CD4-positive, alpha-beta T cell (primary cell): Measurements from ENCODE around the gene STXBP3. TPM values are rescaled to one million over a fixed set of nuclear protein-coding genes. Genes with fewer than 3 reads are reported as not detected.

Experiments used
- ATAC-seq: fragments of 200-7000 bp; cut with Tn5 transposase; one replicate; pipeline ENCODE4 v1.10.0; 2022; ENCODE audit warnings: mild to moderate bottlenecking; ENCODE audit not compliant: poor library complexity
- CTCF ChIA-PET: fragments of 350-600 bp; sonication (Branson Sonifier 250); formaldehyde crosslinking; loops from one replicate; lab custom pipeline; 2021; ENCODE audit warnings: antibody characterized with exemption, inconsistent platforms; lab: Charles Lee
- POLR2A ChIA-PET: fragments of 350-600 bp; sonication (Branson Sonifier 250); formaldehyde crosslinking; loops from one replicate; lab custom pipeline; 2021; ENCODE audit warnings: antibody characterized with exemption, inconsistent platforms; lab: Charles Lee
- DNase-seq, 14 experiments: peaks; one replicate each; pipeline ENCODE4 v3.0.0-alpha.2; 2013 to 2020; ENCODE audit warnings: mixed read lengths in 2 of 14
- H3K27ac ChIP-seq, 2 donors: one replicate each; pipeline versions ENCODE4 v1.5.1 to v1.7.0; 2013; ENCODE audit warnings: low read length in 2 of 2, low read depth in 1 of 2, mild to moderate bottlenecking in 1 of 2
- H3K27me3 ChIP-seq, 2 experiments: 1 replicate in 1 of 2; 2 replicates in 1 of 2; pipeline versions ENCODE4 v1.6.1 to v1.7.0; 2013; ENCODE audit warnings: low read length in 2 of 2, control low read depth in 1 of 2, mild to moderate bottlenecking in 1 of 2, moderate library complexity in 1 of 2; ENCODE audit not compliant: insufficient read depth in 2 of 2, control insufficient read depth in 1 of 2
- H3K36me3 ChIP-seq: one replicate; pipeline ENCODE4 v1.6.1; 2013; ENCODE audit warnings: low read length, control low read depth; ENCODE audit not compliant: insufficient read depth
- H3K4me1 ChIP-seq: one replicate; pipeline ENCODE4 v1.6.1; 2013; ENCODE audit warnings: low read length, control low read depth; ENCODE audit not compliant: insufficient read depth
- H3K4me3 ChIP-seq: one replicate; pipeline ENCODE4 v1.5.1; 2013; ENCODE audit warnings: mild to moderate bottlenecking, low read length, moderate library complexity
- H3K9me3 ChIP-seq, 2 experiments: 1 replicate in 1 of 2; 2 replicates in 1 of 2; pipeline versions ENCODE4 v1.6.1 to v1.7.0; 2013; ENCODE audit warnings: low read length in 2 of 2, mild to moderate bottlenecking in 2 of 2, control low read depth in 1 of 2, moderate library complexity in 1 of 2; ENCODE audit not compliant: control insufficient read depth in 1 of 2, insufficient read depth in 1 of 2
- H3K27ac Mint-ChIP-seq: one replicate; pipeline ENCODE4 v1.8.0; 2020; ENCODE audit warnings: mixed read lengths
- H3K27me3 Mint-ChIP-seq: one replicate; pipeline ENCODE4 v1.8.0; 2021; ENCODE audit warnings: mixed read lengths
- H3K36me3 Mint-ChIP-seq: one replicate; pipeline ENCODE4 v1.8.0; 2021; ENCODE audit warnings: low read depth, mixed read lengths
- H3K4me1 Mint-ChIP-seq: one replicate; pipeline ENCODE4 v1.8.0; 2021; ENCODE audit warnings: low read depth, mixed read lengths
- H3K4me3 Mint-ChIP-seq: one replicate; pipeline ENCODE4 v1.8.0; 2020; ENCODE audit warnings: mild to moderate bottlenecking, mixed read lengths
- H3K9me3 Mint-ChIP-seq: one replicate; pipeline ENCODE4 v1.8.0; 2020; ENCODE audit warnings: mixed read lengths
- CTCF ChIP-seq: fragments of 200-600 bp; IDR thresholded peaks from one replicate; pipeline ENCODE4 v1.8.0; 2022; ENCODE audit warnings: antibody characterized with exemption, mild to moderate bottlenecking
- intact Hi-C, 2 experiments: fragments of 100-400 bp; cut with DNase I in 1 of 2; cut with micrococcal nuclease in 1 of 2; formaldehyde crosslinking; loops; one replicate each; pipeline versions ENCODE4 v1.15.1 to v1.9.0; 2023 to 2025; cut with DNase I, micrococcal nuclease
- total RNA-seq, 174 experiments: library from RNA in 2 of 174; stranded (reverse) in 2 of 174; gene quantifications; one replicate each; pipeline ENCODE4 v1.2.3 and lab custom pipeline; 2021 to 2026

STXBP3 gene
- total RNA-seq, 2 experiments from 2014 or later = 41.6 to 50.5 TPM

- no peak for TF ChIP-seq CTCF
- Histone ChIP-seq H3K9me3 (no peaks in the 10 kb centered on the region), H3K4me1 (no peaks in the 10 kb centered on the region), H3K27me3 (no peaks in the 10 kb centered on the region), H3K27ac (no peak overlapping the region), H3K36me3 (no peaks in the 10 kb centered on the region), H3K4me3 (no peak overlapping the region)
- Mint-ChIP-seq H3K4me1 (no peaks in the 10 kb centered on the region), H3K4me3 (no peak overlapping the region), H3K27ac (no peak overlapping the region), H3K9me3 (no peaks in the 10 kb centered on the region), H3K36me3 (no peaks in the 10 kb centered on the region), H3K27me3 (no peaks in the 10 kb centered on the region)
- ChIA-PET POLR2A (interaction anchor here (2.1 kb wide), 1 partner anchor 30 kb away, joined by 8 read pairs; the partner anchor contains the start of gene PRPF38B), CTCF (interaction anchor here (2.1 kb wide), 1 partner anchor 30 kb away, joined by 5 read pairs; the partner anchor contains the start of gene PRPF38B)
- DNase-seq (no peak), ATAC-seq (no peak)
- intact Hi-C loops = no loop called here
Observed at GRCh38 chr1:108722292-108722691, 24.2 kb upstream of the STXBP3 start.

- Mint-ChIP-seq H3K4me3 (no peak overlapping the region), H3K9me3 (no peaks in the 10 kb centered on the region), H3K27me3 (peaks cover 3% of the 10 kb centered on the region), H3K27ac (no peak overlapping the region), H3K4me1 (no peaks in the 10 kb centered on the region), H3K36me3 (no peaks in the 10 kb centered on the region)
- Histone ChIP-seq H3K27me3 (no peaks in the 10 kb centered on the region), H3K9me3 (no peaks in the 10 kb centered on the region), H3K27ac (no peak overlapping the region), H3K4me3 (no peak overlapping the region), H3K36me3 (no peaks in the 10 kb centered on the region), H3K4me1 (no peaks in the 10 kb centered on the region)
- CTCF ChIA-PET = no interaction called here
- POLR2A ChIA-PET = no interaction called here
- DNase-seq (no peak), ATAC-seq (no peak)
- intact Hi-C loops = no loop called here
- TF ChIP-seq CTCF = no peak
Observed at GRCh38 chr1:108725906-108726305, 20.6 kb upstream of the STXBP3 start.

GRCh38 chr1:108728327-108728923 is 18.0 kb upstream of the STXBP3 start:
- no peak for ATAC-seq
- H3K36me3 ChIP-seq = no peaks in the 10 kb centered on the region
- peaks cover 3% of the 10 kb centered on the region for H3K27me3 Mint-ChIP-seq
- H3K4me3 ChIP-seq = no peak overlapping the region
- CTCF ChIA-PET = no interaction called here
- no peaks in the 10 kb centered on the region for H3K4me1 ChIP-seq
- H3K4me3 Mint-ChIP-seq = no peak overlapping the region
- H3K36me3 Mint-ChIP-seq = no peaks in the 10 kb centered on the region
- H3K4me1 Mint-ChIP-seq = no peaks in the 10 kb centered on the region
- no peak overlapping the region for H3K27ac ChIP-seq
- H3K9me3 ChIP-seq = no peaks in the 10 kb centered on the region
- no peaks in the 10 kb centered on the region for H3K27me3 ChIP-seq
- H3K9me3 Mint-ChIP-seq = no peaks in the 10 kb centered on the region
- intact Hi-C loops = no loop called here
- TF ChIP-seq CTCF = no peak
- POLR2A ChIA-PET = interaction anchor here (0.6 kb wide), 1 partner anchor 459 kb away, joined by 3 read pairs; no protein-coding TSS in a partner anchor
- DNase-seq = no peak
- H3K27ac Mint-ChIP-seq = no peak overlapping the region
